Body of pancreas (tissue), 4 donors: Measurements from ENCODE around the gene ADGRD1. TPM values are rescaled to one million over a fixed set of nuclear protein-coding genes. Genes with fewer than 3 reads are reported as not detected.

Experiments
- ATAC-seq: fragments of 150-250 bp; one replicate; pipeline ENCODE4 v1.9.1; 2016
- DNase-seq, 4 donors: peaks; one replicate each; pipeline ENCODE4 v3.0.0-alpha.2; 2019
- H3K27ac ChIP-seq, 4 donors: fragments of 200-600 bp; sonication (generic); 1 replicate in 3 of 4; 2 replicates in 1 of 4; pipeline versions ENCODE4 v1.5.1 to v1.6.1; 2016 to 2019; ENCODE audit warnings: mild to moderate bottlenecking in 1 of 4, mixed read lengths in 1 of 4, moderate library complexity in 1 of 4
- H3K27me3 ChIP-seq, 2 donors: fragments of 200-600 bp; sonication (generic); one replicate each; pipeline ENCODE4 v1.6.0; 2016; ENCODE audit warnings: mild to moderate bottlenecking in 1 of 2
- H3K36me3 ChIP-seq, 2 donors: fragments of 200-600 bp; sonication (generic); replicated peaks in 1 of 2; 2 replicates each; pipeline ENCODE4 v1.5.1; 2016; ENCODE audit warnings: low read depth in 2 of 2; ENCODE audit not compliant: insufficient read depth in 1 of 2
- H3K4me1 ChIP-seq: fragments of 200-600 bp; sonication (generic); one replicate; pipeline ENCODE4 v1.6.0; 2016
- H3K4me3 ChIP-seq, 2 donors: fragments of 200-600 bp; sonication (generic); 1 replicate in 1 of 2; 2 replicates in 1 of 2; pipeline ENCODE4 v1.5.1; 2016 to 2019
- H3K9me3 ChIP-seq, 3 donors: fragments of 200-600 bp; sonication (generic); 1 replicate in 2 of 3; 2 replicates in 1 of 3; pipeline ENCODE4 v1.5.1; 2016
- POLR2A ChIP-seq, 3 donors: fragments of 450-650 bp; IDR thresholded peaks; one replicate each; pipeline ENCODE4 v1.6.1; 2016; ENCODE audit warnings: antibody characterized with exemption in 3 of 3, mild to moderate bottlenecking in 2 of 3
- WGBS, 2 donors: methylation state at CpG; one replicate each; pipeline ENCODE4 v1.1.5; 2017; 5-methylcytosine and 5-hydroxymethylcytosine counted together
- intact Hi-C: fragments of 100-400 bp; cut with DNase I; formaldehyde crosslinking; loops from one replicate; pipeline ENCODE4 v1.15.1; 2023
- total RNA-seq, 2 donors: library from RNA; depleted of rRNA; stranded (reverse); fragments of >200 nt; gene quantifications; one replicate each; pipeline ENCODE4 v1.1.0, GENCODE V29; 2016
- TF ChIP-seq, protein P1 (sequence below), 7 experiments: fragments of 450-650 bp in 4 of 7; fragments of 200-600 bp in 3 of 7; sonication (generic) in 3 of 7; IDR thresholded peaks; one replicate each; pipeline ENCODE4 v1.5.1; 2016 to 2019; ENCODE audit warnings: antibody characterized with exemption in 7 of 7

Gene ADGRD1
- total RNA-seq, 2 donors from 2014 or later, result 4.4 to 4.9 TPM

DNA sequence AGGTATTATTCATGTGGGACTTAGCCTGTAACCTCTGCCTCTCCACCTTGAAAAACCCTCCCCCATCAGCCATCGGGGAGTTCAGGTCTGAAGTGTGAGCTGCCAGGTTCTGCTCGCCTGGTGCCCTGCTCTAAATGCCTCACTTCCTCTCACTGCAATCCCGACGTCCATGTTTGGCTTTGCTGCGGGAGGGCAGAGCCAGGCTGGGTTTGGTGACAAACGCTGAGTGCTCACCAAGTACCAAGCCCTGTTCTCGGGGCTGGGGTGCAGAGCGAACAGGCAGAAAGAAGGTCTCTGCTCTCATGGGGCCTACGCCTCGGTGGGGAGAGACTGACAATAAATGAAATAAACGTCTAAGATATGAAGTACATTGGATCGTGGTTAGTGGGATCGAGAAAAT is 2.1 kb upstream of the ADGRD1 start:
- WGBS, 2 donors, result 83 to 88% methylated on average over 13 of the region's 13 CpGs
- intact Hi-C loops, result no loop called here
- TF ChIP-seq POLR2A (IDR thresholded peaks at IDR 0.05), result no peak
- TF ChIP-seq, protein P1, sequence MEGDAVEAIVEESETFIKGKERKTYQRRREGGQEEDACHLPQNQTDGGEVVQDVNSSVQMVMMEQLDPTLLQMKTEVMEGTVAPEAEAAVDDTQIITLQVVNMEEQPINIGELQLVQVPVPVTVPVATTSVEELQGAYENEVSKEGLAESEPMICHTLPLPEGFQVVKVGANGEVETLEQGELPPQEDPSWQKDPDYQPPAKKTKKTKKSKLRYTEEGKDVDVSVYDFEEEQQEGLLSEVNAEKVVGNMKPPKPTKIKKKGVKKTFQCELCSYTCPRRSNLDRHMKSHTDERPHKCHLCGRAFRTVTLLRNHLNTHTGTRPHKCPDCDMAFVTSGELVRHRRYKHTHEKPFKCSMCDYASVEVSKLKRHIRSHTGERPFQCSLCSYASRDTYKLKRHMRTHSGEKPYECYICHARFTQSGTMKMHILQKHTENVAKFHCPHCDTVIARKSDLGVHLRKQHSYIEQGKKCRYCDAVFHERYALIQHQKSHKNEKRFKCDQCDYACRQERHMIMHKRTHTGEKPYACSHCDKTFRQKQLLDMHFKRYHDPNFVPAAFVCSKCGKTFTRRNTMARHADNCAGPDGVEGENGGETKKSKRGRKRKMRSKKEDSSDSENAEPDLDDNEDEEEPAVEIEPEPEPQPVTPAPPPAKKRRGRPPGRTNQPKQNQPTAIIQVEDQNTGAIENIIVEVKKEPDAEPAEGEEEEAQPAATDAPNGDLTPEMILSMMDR (IDR thresholded peaks at IDR 0.05), result no peak
- ATAC-seq (no peak), DNase-seq (no peak)
- Histone ChIP-seq H3K9me3 (no peaks in the 10 kb centered on the region), H3K4me1 (peaks cover 30% of the 10 kb centered on the region), H3K4me3 (no peak overlapping the region), H3K36me3 (no peaks in the 10 kb centered on the region), H3K27me3 (no peaks in the 10 kb centered on the region), H3K27ac (no peak overlapping the region)

GRCh38 chr12:130952171-130952954 is 1.3 kb upstream of the ADGRD1 start:
- Histone ChIP-seq H3K36me3 (no peaks in the 10 kb centered on the region), H3K27me3 (no peaks in the 10 kb centered on the region), H3K27ac (no peak overlapping the region), H3K4me3 (no peak overlapping the region), H3K4me1 (peaks cover 24% of the 10 kb centered on the region), H3K9me3 (no peaks in the 10 kb centered on the region)
- ATAC-seq (no peak), DNase-seq (no peak)
- WGBS, 2 donors, result 42 to 43% methylated on average over 14 of the region's 14 CpGs
- TF ChIP-seq, protein P1 (IDR thresholded peaks at IDR 0.05), result no peak
- no peak for TF ChIP-seq POLR2A (IDR thresholded peaks at IDR 0.05)
- intact Hi-C loops, result no loop called here

GRCh38 chr12:130954544-130954831 is 781 bp downstream of the ADGRD1 start:
- ATAC-seq (no peak), DNase-seq (peak; percentile 40 to 60 (median 46))
- Histone ChIP-seq H3K9me3 (no peaks in the 10 kb centered on the region), H3K4me3 (peak overlapping the region in 1 of 2 donors; percentile 44), H3K27me3 (no peaks in the 10 kb centered on the region), H3K36me3 (no peaks in the 10 kb centered on the region), H3K4me1 (peaks cover 21% of the 10 kb centered on the region), H3K27ac (no peak overlapping the region)
- intact Hi-C loops, result no loop called here
- TF ChIP-seq, protein P1 (IDR thresholded peaks at IDR 0.05), result no peak
- no peak for TF ChIP-seq POLR2A (IDR thresholded peaks at IDR 0.05)
- WGBS, 2 donors, result 24 to 33% methylated on average over 9 of the region's 9 CpGs

DNA sequence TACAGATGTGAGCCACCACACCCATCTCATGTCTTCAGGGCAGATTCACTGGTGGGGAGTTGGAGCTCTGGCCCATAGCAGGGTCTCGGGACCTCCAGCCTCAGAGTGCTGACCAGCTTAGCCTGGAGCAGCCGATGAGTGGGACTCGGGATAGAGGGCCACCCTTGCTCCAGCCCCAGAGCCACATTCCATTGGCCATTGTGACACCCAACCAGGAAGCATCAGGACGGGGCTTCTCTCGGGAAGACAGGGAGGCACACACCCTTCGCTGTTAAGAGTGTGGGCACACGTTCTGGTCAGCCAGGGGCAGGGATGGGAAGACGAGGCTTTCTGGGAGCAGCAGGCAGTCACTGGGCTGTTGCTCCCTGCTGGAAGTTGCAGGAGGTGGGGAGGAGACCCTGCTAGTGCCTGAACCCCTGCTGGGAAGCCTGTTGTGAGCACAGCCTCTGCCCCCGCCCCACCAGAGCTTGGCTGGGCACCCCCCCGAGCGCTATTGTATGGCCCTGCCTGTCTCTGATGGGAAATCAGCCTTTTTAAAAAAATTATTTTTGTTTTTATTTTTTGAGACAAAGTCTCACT is 1.6 kb downstream of the ADGRD1 start:
- DNase-seq, result no peak
- Histone ChIP-seq H3K4me3 (no peak overlapping the region), H3K36me3 (no peaks in the 10 kb centered on the region), H3K27me3 (no peaks in the 10 kb centered on the region), H3K4me1 (peaks cover 21% of the 10 kb centered on the region), H3K9me3 (no peaks in the 10 kb centered on the region), H3K27ac (no peak overlapping the region)
- intact Hi-C loops, result no loop called here
- ATAC-seq, result no peak
- 61 to 68% methylated on average over 4 to 11 of the region's 11 CpGs for WGBS, 2 donors
- TF ChIP-seq, protein P1 (IDR thresholded peaks at IDR 0.05), result no peak
- TF ChIP-seq POLR2A (IDR thresholded peaks at IDR 0.05), result no peak

DNA sequence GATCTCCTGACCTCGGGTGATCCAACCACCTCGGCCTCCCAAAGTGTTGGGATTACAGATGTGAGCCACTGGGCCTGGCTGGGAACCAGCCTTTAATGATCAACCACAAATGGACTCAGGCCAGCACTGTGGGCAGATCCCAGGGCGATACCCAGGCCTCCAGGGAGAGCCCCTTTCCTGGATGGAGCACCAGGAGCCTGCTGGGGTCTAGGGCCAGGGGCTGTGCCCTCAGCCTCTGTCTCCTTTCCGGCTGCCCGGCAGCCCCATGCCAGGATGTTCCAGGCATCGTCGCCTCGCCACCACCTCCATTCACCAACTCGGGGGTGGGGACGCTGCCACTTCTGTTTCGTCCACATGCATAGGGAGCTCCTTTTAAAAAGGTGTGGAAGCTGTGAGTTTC is 2.3 kb downstream of the ADGRD1 start:
- intact Hi-C loops, result no loop called here
- Histone ChIP-seq H3K9me3 (no peaks in the 10 kb centered on the region), H3K4me3 (no peak overlapping the region), H3K4me1 (peaks cover 21% of the 10 kb centered on the region), H3K27ac (no peak overlapping the region), H3K36me3 (no peaks in the 10 kb centered on the region), H3K27me3 (no peaks in the 10 kb centered on the region)
- no peak for ATAC-seq
- TF ChIP-seq POLR2A (IDR thresholded peaks at IDR 0.05), result no peak
- no peak for DNase-seq
- WGBS, 2 donors, result 66 to 76% methylated on average over 5 to 11 of the region's 11 CpGs
